Calu3 (cell line): ENCODE results near the gene ACER1. TPM values are rescaled to one million over a fixed set of nuclear protein-coding genes. Genes with fewer than 3 reads are reported as not detected.

Experiments used
- BruUV-seq: library from RNA; stranded (reverse); fragments of 400-500 nt; replicated peaks from 2 replicates; lab custom pipeline; 2021; lab: Mats Ljungman, UMichigan
- CTCF ChIA-PET: fragments of 300-600 bp; sonication (Branson Sonifier 250); formaldehyde crosslinking; loops from one replicate; lab custom pipeline; 2022; ENCODE audit warnings: antibody characterized with exemption; lab: Charles Lee
- DNase-seq: peaks from one replicate; pipeline ENCODE4 v3.0.0; 2022
- H3K27ac Mint-ChIP-seq: one replicate; pipeline ENCODE4 v1.8.0; 2022; ENCODE audit warnings: mixed read lengths; ENCODE audit not compliant: unreplicated experiment
- H3K27me3 Mint-ChIP-seq: one replicate; pipeline ENCODE4 v1.8.0; 2022; ENCODE audit warnings: mixed read lengths; ENCODE audit not compliant: unreplicated experiment
- H3K36me3 Mint-ChIP-seq: one replicate; pipeline ENCODE4 v1.8.0; 2022; ENCODE audit warnings: mild to moderate bottlenecking, moderate library complexity, mixed read lengths; ENCODE audit not compliant: insufficient read depth, unreplicated experiment
- H3K4me1 Mint-ChIP-seq: one replicate; pipeline ENCODE4 v1.8.0; 2022; ENCODE audit warnings: mild to moderate bottlenecking, low read depth, mixed read lengths; ENCODE audit not compliant: unreplicated experiment
- H3K4me3 Mint-ChIP-seq: one replicate; pipeline ENCODE4 v1.8.0; 2022; ENCODE audit warnings: mild to moderate bottlenecking, low read depth, moderate library complexity, mixed read lengths; ENCODE audit not compliant: unreplicated experiment
- H3K9me3 Mint-ChIP-seq: one replicate; pipeline ENCODE4 v1.8.0; 2022; ENCODE audit warnings: low read depth, mixed read lengths; ENCODE audit not compliant: unreplicated experiment
- CTCF ChIP-seq: fragments of 200-600 bp; IDR thresholded peaks from one replicate; pipeline ENCODE4 v1.8.0; 2022; ENCODE audit warnings: antibody characterized with exemption; ENCODE audit not compliant: unreplicated experiment
- intact Hi-C: fragments of 100-400 bp; cut with micrococcal nuclease; formaldehyde crosslinking; loops from one replicate; pipeline ENCODE4 v1.10.0; 2022; ENCODE audit not compliant: unreplicated experiment
- total RNA-seq: library from RNA; stranded (reverse); gene quantifications from 2 replicates; pipeline ENCODE4 v1.2.3, GENCODE V29; 2022

ACER1 gene
- total RNA-seq, 1 experiment from 2014 or later, result not detected

GRCh38 chr19:6297202-6297601 is 36.2 kb downstream of the ACER1 start:
- no peak for TF ChIP-seq CTCF
- no TSS peak for BruUV-seq
- H3K4me1 Mint-ChIP-seq, result no peaks in the 10 kb centered on the region
- no peaks in the 10 kb centered on the region for H3K36me3 Mint-ChIP-seq
- no peaks in the 10 kb centered on the region for H3K9me3 Mint-ChIP-seq
- H3K27me3 Mint-ChIP-seq, result no peaks in the 10 kb centered on the region
- H3K27ac Mint-ChIP-seq, result no peak overlapping the region
- no peak overlapping the region for H3K4me3 Mint-ChIP-seq
- CTCF ChIA-PET, result no interaction called here
- DNase-seq, result no peak
- intact Hi-C loops, result loop anchor here (5.0 to 10.0 kb wide), 2 partner anchors 82 to 170 kb away; no protein-coding TSS in a partner anchor

GRCh38 chr19:6292006-6292405 is 41.4 kb downstream of the ACER1 start:
- Mint-ChIP-seq H3K27me3 (no peaks in the 10 kb centered on the region), H3K9me3 (peaks cover 2% of the 10 kb centered on the region), H3K36me3 (no peaks in the 10 kb centered on the region), H3K4me1 (no peaks in the 10 kb centered on the region), H3K4me3 (no peak overlapping the region), H3K27ac (no peak overlapping the region)
- CTCF ChIA-PET, result no interaction called here
- DNase-seq, result no peak
- no peak for TF ChIP-seq CTCF
- BruUV-seq, result no TSS peak
- intact Hi-C loops, result loop anchor here (10.0 kb wide), 1 partner anchor 77 kb away; no protein-coding TSS in a partner anchor

GRCh38 chr19:6288737-6289136 is 44.7 kb downstream of the ACER1 start:
- DNase-seq, result no peak
- H3K36me3 Mint-ChIP-seq, result no peaks in the 10 kb centered on the region
- no peak overlapping the region for H3K4me3 Mint-ChIP-seq
- TF ChIP-seq CTCF, result no peak
- no peaks in the 10 kb centered on the region for H3K4me1 Mint-ChIP-seq
- no TSS peak for BruUV-seq
- intact Hi-C loops, result no loop called here
- CTCF ChIA-PET, result no interaction called here
- H3K9me3 Mint-ChIP-seq, result peaks cover 2% of the 10 kb centered on the region
- no peak overlapping the region for H3K27ac Mint-ChIP-seq
- no peaks in the 10 kb centered on the region for H3K27me3 Mint-ChIP-seq

GRCh38 chr19:6287269-6287885 is 46.0 kb downstream of the ACER1 start:
- DNase-seq, result no peak
- H3K27me3 Mint-ChIP-seq, result no peaks in the 10 kb centered on the region
- CTCF ChIA-PET, result no interaction called here
- H3K4me3 Mint-ChIP-seq, result no peak overlapping the region
- H3K36me3 Mint-ChIP-seq, result no peaks in the 10 kb centered on the region
- H3K9me3 Mint-ChIP-seq, result peaks cover 2% of the 10 kb centered on the region
- no peak overlapping the region for H3K27ac Mint-ChIP-seq
- BruUV-seq, result no TSS peak
- no peaks in the 10 kb centered on the region for H3K4me1 Mint-ChIP-seq
- intact Hi-C loops, result no loop called here
- no peak for TF ChIP-seq CTCF
